HG02973 (cell line): ENCODE measurements around the gene ERVH48-1.
"Not testable (repeated sequence)": the region's sequence is repeated elsewhere in the genome, so short reads cannot be mapped to it uniquely, and the experiment has no call there.

Experiments
- ATAC-seq: cut with Tn5 transposase; IDR thresholded peaks from one replicate; pipeline ENCODE4 v1.9.1; 2021; ENCODE audit warnings: moderate library complexity; ENCODE audit not compliant: unreplicated experiment

Gene ERVH48-1

DNA sequence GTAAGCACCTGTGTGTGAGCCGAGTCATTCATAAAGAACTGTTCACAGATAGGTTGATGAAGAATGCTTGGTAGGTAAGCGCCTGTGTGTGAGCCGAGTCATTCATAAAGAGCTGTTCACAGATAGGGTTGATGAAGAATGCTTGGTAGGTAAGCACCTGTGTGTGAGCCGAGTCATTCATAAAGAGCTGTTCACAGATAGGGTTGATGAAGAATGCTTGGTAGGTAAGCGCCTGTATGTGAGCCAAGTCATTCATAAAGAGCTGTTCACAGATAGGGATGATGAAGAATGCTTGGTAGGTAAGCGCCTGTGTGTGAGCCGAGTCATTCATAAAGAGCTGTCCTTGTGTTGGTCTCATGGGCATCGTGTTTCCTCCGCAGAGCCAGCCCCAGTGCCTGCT is 16.9 kb downstream of the ERVH48-1 start:
- not testable (repeated sequence) for ATAC-seq

DNA sequence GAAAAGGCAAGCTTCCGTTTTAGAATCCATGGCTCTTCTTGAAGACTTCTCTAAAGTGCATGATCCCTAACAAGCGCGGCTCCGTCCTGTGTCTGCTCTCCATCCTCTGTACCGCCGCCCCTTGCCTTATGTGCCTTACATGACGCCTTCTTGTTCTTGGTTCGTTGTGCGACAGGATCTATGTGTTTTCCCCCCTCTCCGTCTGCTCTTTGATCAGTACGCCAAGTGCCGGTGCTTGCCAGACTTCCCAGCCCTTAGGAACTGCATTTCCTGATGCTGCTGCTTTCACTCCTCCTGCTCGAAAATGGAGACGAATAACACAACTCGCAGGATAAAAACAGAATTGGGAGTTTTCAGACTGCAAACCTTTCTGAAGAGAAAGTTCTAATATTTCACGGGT is 19.2 kb downstream of the ERVH48-1 start:
- no peak for ATAC-seq

DNA sequence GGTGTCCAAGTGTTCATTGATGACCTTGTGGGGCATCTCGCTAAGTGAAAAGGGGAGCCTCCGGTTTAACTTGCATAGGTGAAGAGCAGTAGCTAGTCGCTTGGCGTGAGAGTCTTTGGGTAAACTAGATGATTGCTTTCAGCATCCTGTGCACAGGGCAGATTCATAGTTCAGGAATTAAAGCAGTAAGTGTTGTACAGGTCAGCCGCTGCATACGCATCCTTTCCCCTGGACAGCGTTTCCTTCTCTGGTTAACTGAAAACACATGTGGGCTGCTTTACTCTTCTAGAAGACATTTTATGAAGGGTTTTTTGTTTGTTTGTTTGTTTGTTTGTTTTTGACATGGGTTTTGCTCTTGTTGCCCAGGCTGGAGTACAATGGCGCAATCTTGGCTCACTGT is 20.2 kb downstream of the ERVH48-1 start:
- no peak for ATAC-seq

DNA sequence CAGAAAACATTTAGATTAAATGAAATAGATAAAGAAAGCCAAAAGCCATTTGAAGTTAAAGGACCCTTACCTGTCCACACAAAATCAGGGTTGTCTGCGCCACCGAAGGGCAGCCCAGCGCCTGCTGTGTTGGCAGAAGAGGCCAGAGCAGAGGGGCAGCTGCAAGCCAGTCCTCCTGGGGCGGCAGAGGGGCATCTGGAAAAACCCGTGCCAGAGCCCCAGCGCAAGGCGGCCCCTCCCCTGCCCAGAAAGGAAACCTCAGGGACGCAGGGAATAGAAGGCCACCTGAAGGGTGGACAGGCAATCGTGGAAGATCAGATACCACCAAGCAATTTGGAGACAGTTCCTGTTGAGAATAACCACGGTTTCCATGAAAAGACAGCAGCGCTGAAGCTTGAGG is 21.6 kb downstream of the ERVH48-1 start:
- ATAC-seq, result no peak

DNA sequence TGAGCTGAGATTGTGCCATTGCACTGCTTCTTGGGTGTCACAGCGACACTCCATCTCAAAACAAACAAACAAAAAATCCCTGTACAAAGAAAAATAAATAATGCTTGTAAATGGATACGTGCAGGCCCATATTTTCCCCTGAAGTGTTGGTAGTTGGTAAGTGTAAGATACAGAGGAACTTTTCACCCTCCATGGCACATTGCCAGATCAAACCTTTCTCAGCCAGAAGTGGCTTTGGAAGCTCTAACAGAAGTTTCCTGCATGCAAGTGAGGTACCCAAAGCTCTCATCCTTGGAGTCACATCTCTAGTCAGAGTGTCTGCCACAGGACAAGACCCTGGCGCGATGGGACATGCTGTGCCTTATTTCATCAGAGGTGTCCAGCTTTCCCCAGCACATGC is 25.0 kb downstream of the ERVH48-1 start:
- no peak for ATAC-seq

DNA sequence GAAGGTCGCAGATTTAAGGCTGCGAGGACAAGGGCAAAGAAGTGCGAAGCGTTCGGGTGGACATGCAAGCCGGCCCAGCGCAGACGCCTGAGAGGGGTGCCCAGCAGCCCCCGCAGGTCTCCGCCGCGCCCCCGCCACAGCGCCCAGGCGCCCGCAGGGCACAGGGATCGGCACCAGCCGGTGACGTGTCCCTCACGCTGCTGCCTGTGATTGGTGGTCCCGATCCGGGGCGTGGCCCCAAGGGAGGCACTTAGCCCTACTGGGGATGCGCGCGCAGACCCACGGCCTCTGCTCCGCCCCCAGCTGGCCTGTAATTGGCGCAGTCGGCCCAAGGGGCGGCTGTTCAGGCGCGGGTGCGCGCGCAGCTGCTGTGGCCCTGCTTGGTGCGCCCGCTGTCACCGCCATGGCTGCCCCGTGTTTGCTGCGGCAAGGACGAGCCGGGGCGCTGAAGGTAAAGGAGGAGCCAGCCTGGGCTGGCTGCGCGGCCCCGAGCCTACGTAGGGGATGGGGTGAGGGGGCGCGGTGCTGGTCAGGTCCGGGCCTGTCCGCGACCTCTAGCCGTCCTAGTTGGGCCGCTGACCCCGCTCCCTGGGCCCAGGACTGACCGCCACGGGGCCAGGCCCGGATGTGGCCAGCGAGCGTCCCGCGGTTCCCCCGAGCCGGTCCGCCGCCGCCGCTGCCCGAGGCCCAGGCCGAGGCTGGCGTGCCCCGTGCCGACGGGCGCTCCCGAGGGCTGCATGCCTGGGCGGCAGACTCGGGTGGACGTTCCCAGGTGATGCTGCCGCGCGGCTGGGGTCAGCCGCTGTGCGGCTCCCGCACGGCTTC is 32.3 kb downstream of the ERVH48-1 start, which contains the start of gene NDUFV3:
Gene NDUFV3 (plus strand): TSS at position 379 of the 825 bp plus-strand sequence. CDS start 25 bp downstream, at position 404.
- ATAC-seq, result peak; percentile 83

DNA sequence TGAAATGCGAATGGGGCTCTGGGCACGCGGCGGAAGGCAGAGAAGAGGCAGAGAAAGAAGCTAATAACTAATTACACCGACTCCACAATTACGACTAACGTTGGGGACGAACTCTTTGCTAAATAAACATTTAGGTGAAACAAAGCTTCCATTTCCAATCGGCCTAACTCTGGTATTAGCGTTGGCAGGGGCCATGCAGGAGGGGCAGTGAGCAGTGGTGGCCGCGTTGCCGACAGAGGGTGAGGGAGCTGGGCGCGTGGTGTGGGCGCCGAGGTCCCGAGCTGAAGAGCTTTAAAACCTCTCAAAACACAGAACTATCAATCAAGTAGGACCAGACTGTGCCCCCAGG is 32.9 kb downstream of the ERVH48-1 start:
- peak; percentile 18 for ATAC-seq

DNA sequence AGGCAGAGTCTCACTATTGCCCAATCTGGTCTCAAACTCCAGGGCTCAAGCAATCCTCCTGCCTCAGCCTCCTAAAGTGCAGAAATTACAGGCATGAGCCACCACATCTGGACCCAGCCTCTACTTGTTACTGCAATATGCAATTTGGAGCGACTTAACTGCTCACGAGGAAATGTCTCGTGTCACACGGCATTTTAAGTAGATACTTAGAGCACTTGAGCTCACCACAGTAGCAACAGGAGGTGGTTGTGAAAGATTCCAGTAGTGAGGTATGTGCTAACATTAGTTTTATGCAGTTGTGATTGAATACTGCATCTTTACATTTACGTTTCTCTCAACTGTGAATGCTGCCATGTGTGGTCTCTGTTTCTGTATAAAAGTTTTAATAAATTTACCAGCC is 38.1 kb downstream of the ERVH48-1 start:
- ATAC-seq, result no peak

DNA sequence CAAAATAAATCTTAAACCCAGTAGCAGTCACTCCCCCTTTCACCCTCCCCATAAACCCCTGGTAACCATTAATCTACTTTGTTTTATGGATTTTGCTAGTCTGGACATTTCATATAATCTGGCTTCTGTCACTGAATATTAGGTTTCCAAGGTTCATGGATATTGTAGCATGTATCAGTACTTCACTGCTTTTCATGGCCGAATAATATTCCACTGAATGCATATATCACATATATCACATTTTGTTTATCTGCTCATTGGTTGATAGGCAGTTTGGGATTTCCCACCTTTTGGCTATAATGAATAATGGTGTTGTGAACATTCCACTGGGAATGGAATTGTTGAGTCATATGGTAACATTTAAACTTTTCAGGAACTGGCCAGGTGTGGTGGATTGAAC is 41.5 kb downstream of the ERVH48-1 start:
- no peak for ATAC-seq

DNA sequence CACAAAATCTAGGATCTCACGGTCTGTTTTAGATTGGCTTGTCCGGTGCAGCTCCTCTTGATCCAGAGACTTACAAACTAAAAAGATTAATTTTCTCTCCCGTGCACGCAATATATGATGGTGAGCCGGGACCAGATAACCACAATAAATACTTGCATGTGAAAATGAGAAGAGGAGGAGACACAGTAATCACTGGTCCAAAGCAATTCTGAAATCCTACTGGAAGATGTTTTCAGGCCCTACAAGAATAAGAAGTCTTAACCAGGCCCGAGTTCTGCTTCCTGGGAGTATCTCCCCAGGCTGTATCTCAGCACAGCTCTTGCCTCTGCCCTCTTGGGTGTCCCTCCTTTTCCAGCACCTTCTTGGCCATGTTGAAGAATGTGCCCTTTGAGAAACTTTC is 45.1 kb downstream of the ERVH48-1 start:
- ATAC-seq, result no peak

DNA sequence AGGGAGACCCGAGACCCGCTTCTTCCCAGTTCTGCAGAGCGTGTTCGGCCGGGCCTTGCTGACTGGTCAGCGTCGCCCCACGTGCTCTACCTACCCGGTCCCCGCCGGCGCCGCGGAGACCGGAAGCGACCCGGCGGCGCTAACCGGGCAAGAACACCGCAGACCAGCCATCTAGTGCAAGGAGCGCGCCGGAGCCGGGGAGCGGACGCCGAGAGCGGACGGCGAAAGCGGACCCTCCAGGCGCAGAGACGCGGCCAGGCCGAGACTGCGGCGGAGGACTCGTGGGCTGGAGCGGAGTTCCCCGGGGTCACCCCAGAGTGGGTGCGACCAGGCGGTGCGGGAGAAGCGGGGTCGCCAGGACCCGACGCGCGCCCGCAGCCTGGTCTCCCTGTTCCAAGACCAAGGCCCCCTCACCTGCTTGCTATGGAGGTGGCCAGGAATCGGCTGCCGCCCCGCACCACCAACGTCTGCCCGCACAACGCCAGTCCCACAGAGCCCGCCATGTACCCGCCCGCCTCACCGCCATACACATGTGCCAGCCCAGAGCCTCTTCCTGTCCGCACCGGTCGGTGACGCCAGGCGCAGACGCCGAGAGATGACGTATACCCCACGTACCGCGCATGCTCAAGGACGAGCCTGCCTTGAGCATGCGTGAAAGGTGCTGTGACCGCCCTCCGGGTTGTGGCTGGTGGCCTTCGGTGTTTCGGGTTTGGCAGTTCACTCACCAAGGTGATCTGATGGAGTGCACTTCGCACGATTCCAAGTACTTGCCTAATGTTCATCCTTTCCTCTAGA is 46.2 kb downstream of the ERVH48-1 start, which contains the start of gene WDR4:
Gene WDR4 (minus strand): TSS at position 547 of the 795 bp plus-strand sequence. CDS start 44 bp downstream, at position 503.
- ATAC-seq, result peak; percentile 72

DNA sequence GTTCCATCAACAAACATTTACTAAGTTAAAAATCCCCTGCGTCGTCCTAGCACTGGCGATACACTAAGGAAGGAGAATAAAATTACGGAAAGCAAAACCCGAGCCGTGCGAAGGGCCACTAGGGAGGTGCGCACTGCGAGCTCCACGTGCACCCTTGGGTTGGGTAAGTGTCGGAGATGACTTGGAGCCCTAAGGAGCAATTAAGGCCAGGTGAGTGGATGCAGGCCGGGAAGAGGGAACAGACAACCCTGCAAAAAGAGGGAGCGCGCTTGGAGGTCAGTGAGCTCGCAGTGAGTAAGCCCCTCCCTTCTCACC is 46.8 kb downstream of the ERVH48-1 start:
- ATAC-seq, result peak; percentile 13

DNA sequence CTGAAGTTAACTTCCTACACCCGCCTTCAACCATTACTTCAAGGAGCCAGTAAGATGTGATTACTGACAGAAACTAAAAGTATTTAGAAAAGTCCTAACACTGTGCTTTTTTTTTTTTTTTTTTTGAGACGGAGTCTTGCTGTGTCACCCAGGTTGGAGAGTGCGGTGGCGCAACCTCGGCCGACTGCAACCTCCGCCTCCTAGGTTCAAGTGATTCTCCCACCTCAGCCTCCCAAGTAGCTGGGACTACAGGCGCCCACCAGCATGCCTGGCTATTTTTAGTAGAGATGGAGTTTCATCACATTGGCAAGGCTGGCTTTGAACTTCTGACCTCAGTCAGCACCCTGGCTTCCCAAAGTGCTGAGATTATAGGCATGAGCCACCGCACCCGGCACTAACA is 49.6 kb downstream of the ERVH48-1 start:
- not testable (repeated sequence) for ATAC-seq

DNA sequence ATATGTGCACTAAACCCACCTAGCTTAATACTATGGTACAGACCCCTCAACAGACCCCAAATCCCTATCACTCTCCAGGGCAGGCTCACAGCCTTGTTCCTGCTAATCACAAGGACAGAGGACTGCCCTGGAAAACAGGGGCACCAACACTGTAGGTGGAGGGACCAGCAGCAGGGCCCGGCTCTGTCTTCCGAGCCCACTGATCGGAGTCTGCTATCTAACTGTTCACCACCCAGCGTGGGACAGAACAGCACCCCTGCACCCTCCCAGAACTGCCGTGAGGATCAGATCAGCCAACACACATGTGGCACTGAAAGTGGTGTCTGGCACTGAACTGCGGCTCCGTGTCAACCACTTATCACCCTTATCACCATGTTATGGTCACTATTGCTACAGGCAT is 52.3 kb downstream of the ERVH48-1 start:
- ATAC-seq, result no peak

DNA sequence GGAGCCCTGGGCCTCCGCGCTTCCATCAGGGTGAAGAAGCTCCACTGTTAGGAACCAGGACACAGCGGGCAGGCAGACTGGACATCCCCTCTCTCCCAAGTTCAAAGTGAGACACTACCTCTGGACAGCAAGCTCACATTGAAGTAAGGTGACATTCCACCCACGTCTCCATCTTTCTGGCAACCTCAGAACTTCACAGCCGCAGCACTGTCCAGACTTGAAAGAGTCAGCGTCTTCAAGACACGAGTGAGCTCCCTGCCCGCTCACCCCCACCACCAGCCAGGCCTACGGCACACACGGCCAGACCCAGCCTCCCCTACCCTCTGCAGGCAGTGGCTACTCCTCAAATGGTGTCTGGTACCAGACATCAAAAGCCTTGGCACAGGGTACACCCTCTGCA is 57.2 kb downstream of the ERVH48-1 start:
- no peak for ATAC-seq
